Stimulated activated CD4-positive, alpha-beta T cell treated with anti-CD3 and anti-CD28 coated beads, Interleukin-4, amount 100 ng/mL, for 4 hours (primary cell): ENCODE results near the gene MAP3K9.
"Not testable (repeated sequence)": the region's sequence is repeated elsewhere in the genome, so short reads cannot be mapped to it uniquely, and the experiment has no call there.

Experiments
- DNase-seq, 2 experiments: peaks; one replicate each; pipeline ENCODE4 v3.0.0-alpha.2; 2020

MAP3K9 gene

DNA sequence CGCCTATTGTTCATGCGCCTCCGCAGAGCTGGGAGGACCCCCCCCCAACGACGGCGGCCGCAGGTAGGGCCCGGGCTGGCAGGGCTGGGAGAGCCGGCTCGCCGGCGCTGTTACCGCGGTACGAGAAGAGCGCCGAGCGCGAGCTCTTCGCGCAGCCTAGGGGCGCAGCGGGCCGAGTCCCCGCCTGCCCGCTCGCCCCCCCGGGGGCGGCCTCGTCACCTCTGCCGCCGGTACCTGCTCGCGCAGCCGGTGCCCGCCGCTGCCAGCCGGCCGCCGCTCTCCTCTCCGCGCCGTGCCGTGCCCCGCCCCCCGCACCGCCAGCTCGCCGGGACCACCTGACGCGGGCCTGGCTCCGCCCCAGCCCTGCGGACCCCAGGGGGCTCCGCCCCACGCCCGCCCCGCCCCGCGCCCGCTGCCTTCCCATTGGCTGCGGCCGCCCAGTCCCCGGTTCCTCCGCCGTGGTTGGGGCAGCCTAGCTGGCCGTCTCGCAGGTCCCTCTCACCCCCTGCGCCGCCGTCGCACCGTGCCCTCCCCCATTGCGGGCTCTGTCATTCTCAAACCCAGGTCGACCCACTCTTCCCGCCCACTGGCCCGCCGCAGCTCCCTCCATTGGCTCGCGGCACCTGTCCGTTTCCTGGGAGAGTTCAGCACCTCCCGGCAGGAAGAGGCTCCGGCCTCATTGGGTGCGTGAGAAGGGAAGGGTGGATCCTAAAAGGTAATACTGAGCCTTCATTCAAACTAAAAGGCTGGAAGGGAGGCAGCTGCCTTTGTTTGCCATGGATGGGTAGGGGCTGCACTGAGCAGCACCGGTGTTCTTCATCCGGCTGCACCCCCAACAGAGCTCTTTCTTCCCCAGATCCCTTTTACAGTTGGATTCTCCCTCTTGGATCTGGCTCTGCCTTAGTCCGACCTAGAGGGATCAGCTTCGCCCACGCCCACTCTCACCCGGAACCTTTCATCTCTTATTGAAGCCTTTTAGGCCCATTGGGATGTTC lies at the start of gene MAP3K9:
TSS of gene MAP3K9 (minus strand) at position 289 of the 995 bp plus-strand sequence. CDS start 342 bp downstream, outside the sequence.
- peak; percentile 82 to 92 for DNase-seq

DNA sequence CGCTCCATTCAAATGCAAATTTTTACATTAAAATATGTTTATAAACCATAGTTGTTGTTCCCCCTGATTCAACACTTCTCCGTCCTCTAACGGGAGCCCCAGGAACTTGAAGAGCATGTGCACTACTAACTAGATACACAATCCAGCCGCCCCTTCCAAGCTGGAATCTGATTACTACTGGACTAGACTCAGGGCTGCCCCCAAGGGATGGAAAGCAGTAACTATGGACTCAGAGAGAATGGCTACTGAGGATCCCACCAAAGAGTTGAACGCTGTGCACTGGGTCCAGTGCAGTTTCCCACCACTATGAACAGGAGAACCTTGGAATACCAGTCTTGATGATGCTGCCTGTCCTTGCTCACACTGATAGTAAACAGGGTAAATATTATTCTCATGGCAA lies 49.3 kb upstream of the MAP3K9 start:
- DNase-seq, result no peak

GRCh38 chr14:70857496-70857890 lies 48.2 kb upstream of the MAP3K9 start:
- no peak for DNase-seq

DNA sequence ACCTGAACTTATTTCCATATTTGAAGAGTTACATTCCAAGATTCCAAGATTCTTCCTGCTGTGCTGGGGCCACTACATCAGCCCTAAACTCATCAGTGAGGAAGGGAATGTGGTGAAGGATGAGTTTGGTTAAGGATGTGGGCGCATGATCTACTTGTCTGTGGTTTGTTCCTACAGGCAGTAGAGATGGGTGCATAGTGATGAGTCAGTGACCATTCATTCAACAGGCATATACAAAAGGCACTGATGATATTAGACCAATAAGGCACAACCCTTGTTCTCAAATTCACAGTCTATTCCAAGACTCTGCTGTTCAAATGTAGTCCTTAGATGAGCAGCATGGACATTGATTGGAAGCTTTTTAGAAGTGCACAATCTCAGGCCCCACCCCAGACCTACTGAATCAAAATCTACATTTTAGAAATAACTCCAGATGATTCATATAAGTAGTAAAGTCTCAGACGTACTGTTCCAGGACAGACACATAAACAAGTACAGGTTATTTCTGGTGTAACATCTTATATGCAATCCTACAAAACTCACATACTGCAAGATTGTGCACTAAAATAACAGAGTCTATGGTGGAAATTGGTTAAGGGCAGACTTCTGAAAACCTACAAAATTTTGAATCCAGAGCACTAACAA lies 47.7 kb upstream of the MAP3K9 start:
- no peak for DNase-seq

GRCh38 chr14:70855486-70855885 lies 46.2 kb upstream of the MAP3K9 start:
- no peak for DNase-seq

GRCh38 chr14:70853658-70854057 lies 44.3 kb upstream of the MAP3K9 start:
- DNase-seq, result not testable (repeated sequence)

- DNase-seq, result no peak
Observed at GRCh38 chr14:70847406-70848090, 38.2 kb upstream of the MAP3K9 start.

DNA sequence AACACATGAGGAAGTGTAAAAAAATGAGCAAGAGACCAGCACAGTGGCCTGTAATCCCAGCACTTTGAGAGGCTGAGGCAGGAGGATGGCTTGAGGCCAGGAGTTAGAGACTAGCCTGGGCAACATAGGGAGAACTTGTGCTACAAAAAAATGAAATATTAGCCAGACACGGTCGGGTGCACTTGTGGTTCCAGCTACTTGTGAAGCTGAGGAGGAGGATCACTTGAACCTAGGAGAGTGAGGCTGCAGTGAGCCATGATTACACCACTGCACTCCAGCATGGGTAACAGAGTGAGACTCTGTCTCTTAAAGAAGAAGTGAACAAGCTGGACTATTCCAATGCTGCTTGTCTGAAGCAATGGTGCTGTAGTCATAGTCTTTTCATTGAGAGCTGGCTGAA lies 36.3 kb upstream of the MAP3K9 start:
- no peak for DNase-seq

- no peak for DNase-seq
Observed at GRCh38 chr14:70842851-70843462, 33.6 kb upstream of the MAP3K9 start.

DNA sequence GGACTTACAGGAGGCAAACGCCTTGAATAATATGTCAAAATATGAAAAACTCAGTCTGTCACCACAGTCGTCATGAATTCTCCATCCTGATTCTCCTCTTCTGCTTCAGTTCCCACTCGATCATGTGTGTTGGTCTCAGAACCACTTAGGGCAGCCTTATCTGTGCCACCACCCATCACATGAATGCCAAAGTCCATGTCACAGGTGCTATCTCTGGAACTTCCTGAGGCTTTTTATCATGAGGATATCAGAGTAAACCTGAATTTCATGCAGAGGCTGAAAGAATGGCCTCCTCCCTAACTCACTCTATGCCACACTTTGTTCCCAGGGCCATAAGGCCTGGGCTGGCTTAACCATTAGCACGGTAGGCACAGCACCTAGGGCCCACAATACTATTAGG lies 28.8 kb upstream of the MAP3K9 start:
- DNase-seq, result no peak

DNA sequence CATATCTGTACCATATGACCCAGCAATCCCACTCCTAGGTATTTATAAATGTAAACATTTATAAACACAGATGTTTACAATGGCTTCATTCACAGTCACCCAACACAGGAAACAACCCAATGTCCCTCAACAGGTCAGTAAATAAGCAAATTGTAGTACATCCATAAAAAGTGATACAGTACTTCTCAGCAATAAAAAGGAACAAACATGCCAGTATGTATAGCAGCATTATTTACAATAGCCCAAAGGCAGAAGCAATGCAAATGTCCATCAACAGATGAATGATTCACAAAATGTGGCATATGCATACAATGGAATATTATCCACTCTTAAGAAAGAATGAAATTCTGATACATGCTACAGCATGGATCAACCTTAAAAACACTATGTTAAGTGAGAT lies 27.6 kb upstream of the MAP3K9 start:
- DNase-seq, result no peak

DNA sequence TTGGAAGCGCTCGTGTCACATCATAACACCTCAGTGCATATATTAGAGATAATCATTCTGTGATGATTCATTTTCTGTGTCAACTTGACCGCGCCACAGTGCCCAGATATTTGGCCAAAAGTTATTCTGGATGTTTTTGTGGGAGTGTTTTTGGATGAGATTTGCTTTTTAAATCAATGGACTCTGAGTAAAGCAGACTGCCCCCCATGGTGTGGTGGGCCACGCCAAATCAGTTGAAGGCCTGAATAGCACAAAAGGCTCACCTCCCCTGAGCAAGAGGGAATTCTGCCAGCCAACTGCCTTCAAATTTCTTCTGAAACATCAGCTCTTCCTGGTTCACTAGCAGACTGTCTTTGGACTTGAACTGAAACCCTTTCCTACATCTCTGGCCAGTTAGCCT lies 24.6 kb upstream of the MAP3K9 start:
- no peak for DNase-seq

DNA sequence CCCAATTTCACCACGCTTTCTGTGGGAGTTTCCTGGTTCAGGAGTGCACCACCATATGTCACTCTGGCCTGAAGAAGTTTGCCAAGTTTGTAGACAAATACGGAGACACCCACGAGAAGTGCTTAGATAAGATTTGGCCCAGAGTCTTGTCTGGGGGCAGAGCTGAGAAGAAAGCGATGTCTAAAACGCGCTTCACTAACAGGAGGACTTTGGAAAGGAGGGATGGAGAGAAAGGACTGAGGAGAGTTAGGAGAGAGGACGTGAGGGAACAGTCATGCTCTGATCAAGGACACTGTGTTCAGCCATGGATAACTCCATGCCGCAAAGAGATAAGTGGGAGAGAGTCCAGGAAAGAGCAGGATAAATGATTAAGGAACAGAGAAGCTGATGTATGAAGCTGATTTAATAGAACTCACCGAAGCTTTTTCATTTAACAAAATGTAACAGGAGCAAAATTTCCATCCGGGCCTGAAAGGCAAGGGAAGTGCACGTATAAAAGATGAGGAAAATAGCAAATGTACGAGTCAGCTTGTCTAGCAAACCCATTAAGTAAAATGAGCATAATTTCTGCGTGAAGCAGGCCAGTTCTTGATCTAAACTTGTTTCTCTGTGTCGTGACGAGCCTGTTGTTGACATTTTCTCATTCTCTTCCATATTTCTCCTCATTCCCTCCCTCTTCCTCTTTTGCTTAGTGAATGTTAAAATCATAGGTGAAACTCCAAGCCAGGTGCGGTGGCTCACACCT lies 23.4 kb upstream of the MAP3K9 start:
- no peak for DNase-seq

GRCh38 chr14:70830998-70831781 lies 21.9 kb upstream of the MAP3K9 start:
- DNase-seq, result no peak

GRCh38 chr14:70828188-70828587 lies 18.9 kb upstream of the MAP3K9 start:
- DNase-seq, result no peak

GRCh38 chr14:70827752-70828151 lies 18.4 kb upstream of the MAP3K9 start:
- DNase-seq, result no peak

GRCh38 chr14:70827347-70827746 lies 18.0 kb upstream of the MAP3K9 start:
- DNase-seq, result no peak

DNA sequence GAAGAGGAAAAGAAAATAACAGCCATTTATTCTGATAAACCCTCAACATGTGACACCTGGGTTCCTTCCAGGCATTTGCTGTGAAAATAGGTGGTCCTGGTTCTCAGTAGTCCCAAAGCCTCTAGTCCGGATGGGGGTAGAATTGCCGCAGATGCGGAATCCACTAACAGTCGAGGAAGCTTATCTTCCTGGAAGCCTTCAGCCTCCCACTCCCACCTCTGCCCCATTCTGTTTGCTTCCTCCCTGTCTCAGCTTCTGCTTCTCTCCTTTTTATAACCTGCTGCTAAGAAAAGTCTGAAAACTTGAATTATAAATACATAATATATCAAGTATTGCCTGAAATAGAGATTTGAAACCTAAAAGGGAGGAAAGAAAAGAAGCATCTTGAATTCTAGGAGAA lies 14.0 kb upstream of the MAP3K9 start:
- DNase-seq, result no peak

GRCh38 chr14:70822530-70823185 lies 13.3 kb upstream of the MAP3K9 start:
- no peak for DNase-seq

GRCh38 chr14:70821584-70822529 lies 12.5 kb upstream of the MAP3K9 start:
- DNase-seq, result peak; percentile 56 to 67
